ENCODE measurements around the gene TIMP1.

TIMP1 gene

DNA sequence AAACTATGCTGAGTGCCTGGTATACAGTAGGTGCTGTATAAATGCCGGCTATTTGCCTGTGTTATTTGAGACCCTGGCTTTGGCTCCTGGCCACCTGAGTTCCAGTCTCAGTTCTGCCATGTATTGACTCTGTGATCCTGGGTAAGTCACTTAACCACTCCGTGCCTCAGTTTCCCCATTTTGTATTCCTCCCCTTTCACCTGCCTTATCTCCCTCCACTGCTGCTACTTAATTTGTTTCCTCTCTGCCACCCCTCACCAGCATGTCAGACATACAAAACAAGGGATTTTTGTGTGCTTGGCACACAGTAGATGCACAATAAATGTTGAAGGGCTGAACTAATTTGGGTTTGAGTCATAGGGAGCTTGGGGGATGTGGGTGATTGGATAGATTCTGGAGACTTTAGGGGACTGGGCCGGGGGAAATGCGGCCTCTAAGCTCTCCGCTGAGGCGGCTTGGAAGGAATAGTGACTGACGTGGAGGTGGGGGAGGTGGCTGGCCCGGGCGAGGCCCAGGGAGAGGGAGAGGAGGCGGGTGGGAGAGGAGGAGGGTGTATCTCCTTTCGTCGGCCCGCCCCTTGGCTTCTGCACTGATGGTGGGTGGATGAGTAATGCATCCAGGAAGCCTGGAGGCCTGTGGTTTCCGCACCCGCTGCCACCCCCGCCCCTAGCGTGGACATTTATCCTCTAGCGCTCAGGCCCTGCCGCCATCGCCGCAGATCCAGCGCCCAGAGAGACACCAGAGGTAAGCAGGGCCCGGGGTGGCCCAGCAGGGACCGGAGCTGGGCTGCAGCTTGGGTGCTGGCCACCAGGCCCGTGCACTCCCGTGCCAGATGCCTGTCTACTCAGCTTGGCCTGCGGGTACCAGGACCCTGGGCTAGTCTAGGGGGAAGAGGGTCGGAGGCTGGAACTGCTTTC, at the start of gene TIMP1:
Gene TIMP1, plus strand, starts transcription at position 706 of the 917 bp plus-strand sequence. CDS start 980 bp downstream, outside the sequence.
- in situ Hi-C loops (cut with HindIII; ENCODE audit: low sequenced_read_pairs): no loop called here

- in situ Hi-C loops (cut with HindIII; ENCODE audit: low sequenced_read_pairs): no loop called here
These were observed 42.4 kb upstream of the TIMP1 start for GRCh38 chrX:47539860-47540259.

DNA sequence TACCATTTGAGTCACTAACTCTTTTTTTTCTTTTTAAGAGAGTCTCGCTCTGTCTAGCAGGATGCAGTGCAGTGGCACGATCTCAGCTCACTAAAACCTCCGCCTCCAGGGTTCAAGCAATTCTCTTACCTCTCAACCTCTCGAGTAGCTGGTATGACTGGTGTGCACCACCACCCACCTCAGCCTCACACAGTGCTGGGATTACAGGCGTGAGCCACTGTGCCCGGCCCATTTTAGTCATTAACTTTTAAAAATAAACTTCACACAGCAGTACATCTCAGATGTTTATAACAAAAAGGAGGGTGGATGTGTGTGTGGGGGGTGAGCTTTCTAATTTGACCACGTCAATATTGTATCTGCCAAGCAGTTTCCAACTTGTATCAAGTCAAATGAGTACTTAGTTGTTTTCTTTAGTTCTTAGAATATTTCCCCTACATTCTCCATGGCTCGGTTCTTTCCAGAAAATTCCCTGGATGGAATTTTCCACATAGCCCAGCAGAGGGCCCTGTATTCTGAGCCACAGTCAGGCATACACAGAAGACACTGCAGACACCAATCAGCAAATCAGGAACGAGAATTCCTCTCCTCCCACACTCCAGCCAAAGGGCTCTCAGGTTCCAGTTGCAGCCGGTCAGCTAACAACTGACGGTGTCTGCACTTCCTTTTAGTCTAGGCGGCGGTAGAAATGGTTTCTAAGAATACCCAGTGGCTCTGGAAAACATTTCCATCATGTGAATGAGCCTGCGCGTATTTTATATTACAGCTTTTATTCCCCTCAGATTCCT, 41.3 kb upstream of the TIMP1 start:
- in situ Hi-C loops (cut with HindIII; ENCODE audit: low sequenced_read_pairs): no loop called here

- in situ Hi-C loops (cut with HindIII; ENCODE audit: low sequenced_read_pairs): no loop called here
These were observed 38.7 kb upstream of the TIMP1 start for GRCh38 chrX:47543496-47543895.

DNA sequence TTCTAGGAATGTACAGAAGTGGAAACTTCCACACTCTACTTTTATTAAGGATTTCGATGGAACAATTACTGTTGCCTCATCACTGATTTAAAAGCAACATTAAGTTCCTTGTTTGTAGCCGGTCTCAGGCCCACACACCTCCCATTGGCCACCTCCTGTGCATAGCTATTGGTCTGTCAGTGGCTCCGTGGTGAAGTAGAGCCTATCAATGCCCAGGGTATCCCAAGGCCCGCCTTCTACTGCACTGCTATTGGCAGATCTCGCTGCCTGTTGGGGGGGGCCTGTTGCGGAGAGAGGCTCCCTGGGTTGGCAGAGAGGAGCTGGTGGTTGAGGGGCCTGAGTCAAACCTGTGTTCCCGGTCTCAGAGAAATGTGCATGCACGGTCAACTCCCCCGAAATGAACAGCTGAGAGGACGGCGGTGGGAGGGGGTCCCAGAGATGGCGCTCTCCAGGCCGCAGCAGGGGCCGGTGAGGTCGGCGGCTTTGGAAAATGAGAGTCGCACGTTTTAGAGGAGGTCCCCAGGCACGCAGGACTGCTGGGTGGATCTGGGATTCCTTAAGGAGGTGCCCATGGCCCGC, 26.1 kb upstream of the TIMP1 start:
- in situ Hi-C loops (cut with HindIII; ENCODE audit: low sequenced_read_pairs): no loop called here

- in situ Hi-C loops (cut with HindIII; ENCODE audit: low sequenced_read_pairs): no loop called here
These were observed 23.8 kb upstream of the TIMP1 start for GRCh38 chrX:47558436-47558835.

- in situ Hi-C loops (cut with HindIII; ENCODE audit: low sequenced_read_pairs): no loop called here
These were observed 21.9 kb upstream of the TIMP1 start for GRCh38 chrX:47560179-47560933.

DNA sequence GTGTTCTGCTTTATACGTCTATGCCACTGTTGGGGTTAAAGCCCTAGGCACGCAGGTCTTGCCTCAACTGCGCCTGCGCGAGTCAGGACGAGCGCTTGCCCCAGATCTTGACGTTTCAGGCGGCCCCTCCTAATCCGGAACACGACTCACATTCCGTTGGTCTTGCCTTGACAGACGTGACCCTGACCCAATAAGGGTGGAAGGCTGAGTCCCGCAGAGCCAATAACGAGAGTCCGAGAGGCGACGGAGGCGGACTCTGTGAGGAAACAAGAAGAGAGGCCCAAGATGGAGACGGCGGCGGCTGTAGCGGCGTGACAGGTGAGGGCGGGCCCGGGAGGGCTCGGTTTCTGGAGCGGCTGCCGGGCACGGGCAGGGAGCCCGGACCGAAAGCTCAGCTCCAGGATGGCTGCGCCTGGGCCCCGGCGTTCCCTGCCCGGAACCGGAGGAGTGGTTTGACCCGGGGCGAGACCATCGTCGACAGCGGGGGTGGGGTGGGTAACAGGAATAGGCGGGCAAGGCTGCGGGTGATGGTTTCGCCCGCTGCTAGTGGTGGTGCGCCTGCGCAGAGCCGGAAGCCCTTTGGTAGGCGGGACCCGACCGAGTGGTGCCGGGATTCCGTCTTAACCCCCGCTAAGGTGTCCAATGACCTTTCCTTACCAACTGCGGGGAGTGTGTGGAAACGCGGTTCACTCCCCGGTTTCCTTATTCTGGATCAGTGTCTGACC, 21.1 kb upstream of the TIMP1 start, which contains the start of gene ARAF:
Gene ARAF, plus strand, starts transcription at position 272 of the 725 bp plus-strand sequence. CDS start 1,763 bp downstream, outside the sequence.
- in situ Hi-C loops (cut with HindIII; ENCODE audit: low sequenced_read_pairs): no loop called here

DNA sequence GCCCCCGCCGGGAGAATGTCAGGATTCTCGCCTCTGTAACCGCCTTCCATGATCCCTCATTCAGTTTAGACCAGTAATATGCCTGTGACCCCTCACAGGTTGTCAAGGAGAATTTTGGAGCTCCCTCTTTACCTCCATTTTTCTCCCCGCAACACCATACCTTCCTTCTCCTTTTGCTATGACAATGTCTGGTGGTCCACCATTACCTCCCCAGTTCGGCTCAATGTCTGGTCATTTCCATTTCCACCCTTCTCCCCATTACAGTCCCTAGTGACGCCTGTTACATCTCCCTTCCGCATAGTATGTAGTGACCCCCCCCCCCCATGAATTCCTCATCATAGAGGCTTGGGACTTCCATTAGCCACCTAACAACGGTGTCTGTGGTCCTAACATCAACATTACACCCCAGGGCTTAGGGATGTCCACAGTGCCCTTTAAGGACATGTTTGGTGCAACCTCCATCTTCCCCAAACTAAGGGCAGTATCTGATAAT, 20.5 kb upstream of the TIMP1 start:
- in situ Hi-C loops (cut with HindIII; ENCODE audit: low sequenced_read_pairs): no loop called here

DNA sequence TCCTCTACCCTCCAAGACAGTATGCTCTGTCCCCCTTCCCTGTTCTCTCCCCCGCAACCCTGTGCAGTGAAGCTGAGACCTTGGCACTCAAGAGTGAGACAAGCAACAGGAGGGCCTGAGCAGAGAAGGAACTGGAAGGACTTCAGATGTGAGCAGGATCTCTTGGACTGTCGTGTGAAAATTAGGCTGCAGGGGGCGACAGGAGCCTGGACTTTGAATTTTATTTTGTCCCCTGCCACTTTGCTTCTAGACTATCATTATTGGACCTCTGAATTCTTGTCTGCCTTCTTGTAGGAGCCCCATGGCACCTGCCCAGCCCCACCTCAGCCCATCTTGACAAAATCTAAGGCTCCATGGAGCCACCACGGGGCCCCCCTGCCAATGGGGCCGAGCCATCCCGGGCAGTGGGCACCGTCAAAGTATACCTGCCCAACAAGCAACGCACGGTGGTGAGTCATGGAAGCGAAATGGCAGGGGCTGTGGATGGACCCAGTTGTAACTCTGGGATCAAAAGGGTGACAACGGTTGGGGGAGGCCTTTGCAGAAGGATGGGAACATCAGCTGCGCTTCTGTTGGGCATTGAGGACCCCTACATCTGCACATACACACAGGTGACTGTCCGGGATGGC, 19.5 kb upstream of the TIMP1 start:
- in situ Hi-C loops (cut with HindIII; ENCODE audit: low sequenced_read_pairs): no loop called here

- in situ Hi-C loops (cut with HindIII; ENCODE audit: low sequenced_read_pairs): no loop called here
These were observed 18.4 kb upstream of the TIMP1 start for GRCh38 chrX:47563801-47564315.

GRCh38 chrX:47564438-47565085, 17.7 kb upstream of the TIMP1 start:
- in situ Hi-C loops (cut with HindIII; ENCODE audit: low sequenced_read_pairs): no loop called here

GRCh38 chrX:47566841-47567240, 15.4 kb upstream of the TIMP1 start:
- in situ Hi-C loops (cut with HindIII; ENCODE audit: low sequenced_read_pairs): no loop called here

DNA sequence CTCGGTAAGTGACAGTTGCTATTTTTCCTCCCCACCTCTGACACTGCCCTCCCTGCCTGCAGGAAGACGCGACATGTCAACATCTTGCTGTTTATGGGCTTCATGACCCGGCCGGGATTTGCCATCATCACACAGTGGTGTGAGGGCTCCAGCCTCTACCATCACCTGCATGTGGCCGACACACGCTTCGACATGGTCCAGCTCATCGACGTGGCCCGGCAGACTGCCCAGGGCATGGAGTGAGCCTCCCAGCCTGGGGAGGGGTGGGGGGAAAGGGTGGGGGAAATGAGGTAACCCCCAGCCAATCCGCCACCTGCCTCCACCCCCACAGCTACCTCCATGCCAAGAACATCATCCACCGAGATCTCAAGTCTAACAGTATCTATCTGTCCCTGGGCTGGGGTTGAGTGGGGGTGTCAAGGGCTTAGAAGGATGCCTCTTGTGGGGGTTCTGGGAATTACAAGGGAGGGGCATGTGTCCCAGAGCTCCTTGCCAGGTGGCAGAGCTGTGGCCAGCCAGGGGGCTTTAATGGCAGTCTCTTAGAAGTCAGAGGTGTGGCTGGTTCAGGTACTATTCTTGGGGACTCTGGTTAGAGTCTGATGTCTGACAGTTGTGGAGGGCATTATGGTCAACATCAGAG, 13.5 kb upstream of the TIMP1 start:
- in situ Hi-C loops (cut with HindIII; ENCODE audit: low sequenced_read_pairs): no loop called here

GRCh38 chrX:47570794-47571193, 11.4 kb upstream of the TIMP1 start:
- in situ Hi-C loops (cut with HindIII; ENCODE audit: low sequenced_read_pairs): no loop called here

- in situ Hi-C loops (cut with HindIII; ENCODE audit: low sequenced_read_pairs): no loop called here
These were observed 11.0 kb upstream of the TIMP1 start for GRCh38 chrX:47571215-47571614.

DNA sequence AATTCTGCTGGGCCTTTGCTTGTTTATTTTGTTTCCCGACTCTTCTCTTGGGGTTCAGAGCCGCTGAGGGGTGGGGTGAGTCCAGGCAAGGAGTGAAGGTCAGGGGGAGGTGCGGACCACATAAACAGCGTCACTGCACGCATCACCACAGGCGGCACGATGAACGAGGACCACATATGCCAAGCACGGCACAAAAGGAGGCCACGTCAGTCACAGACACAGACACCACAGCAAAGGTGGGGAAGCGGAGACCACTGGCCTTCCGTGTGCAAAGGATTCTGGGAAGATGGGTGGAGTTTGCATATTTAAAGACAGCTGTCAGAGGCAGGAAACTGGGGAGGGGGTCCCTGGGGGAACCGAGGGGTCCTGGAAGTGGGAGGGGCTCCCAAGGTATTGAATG, 10.3 kb upstream of the TIMP1 start:
- in situ Hi-C loops (cut with HindIII; ENCODE audit: low sequenced_read_pairs): no loop called here

DNA sequence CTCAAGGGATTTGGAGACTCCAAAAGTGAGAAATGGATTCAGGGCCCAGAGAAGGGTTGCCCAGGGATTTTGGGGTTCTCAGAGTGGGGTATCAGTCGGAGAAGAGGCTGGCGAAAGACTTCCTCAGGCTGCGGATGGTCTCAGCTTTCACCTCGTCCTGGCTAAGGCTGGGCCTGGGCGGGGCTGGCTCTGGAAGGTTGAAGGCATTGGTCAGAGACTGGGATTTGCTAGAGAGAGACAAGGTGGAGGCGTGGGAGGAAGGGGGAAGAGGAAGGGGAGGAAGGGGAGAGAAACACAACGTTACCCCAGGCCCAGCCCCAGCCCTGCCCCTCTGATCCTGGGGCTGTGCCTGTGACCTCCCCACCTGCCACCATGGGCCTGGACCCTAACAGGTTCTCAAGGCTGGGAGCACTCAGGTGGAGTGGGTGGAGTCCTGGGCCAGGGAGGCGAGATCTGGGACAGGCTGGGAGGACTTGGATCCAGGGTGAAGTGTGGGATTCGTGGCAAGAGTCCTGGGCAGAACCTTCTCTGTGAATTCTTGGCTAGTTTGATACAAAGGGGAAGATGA, 9.4 kb upstream of the TIMP1 start:
- in situ Hi-C loops (cut with HindIII; ENCODE audit: low sequenced_read_pairs): no loop called here
